ENCODE data around the gene GK2. TPM values are rescaled to one million over a fixed set of nuclear protein-coding genes. Genes with fewer than 3 reads are reported as not detected.
A peak's percentile ranks its signal among the peaks of the same experiment; 100 is the strongest.

GK2 gene
- total RNA-seq (ENCODE audit: low replicate concordance): not detected in 2 replicates

GRCh38 chr4:79408063-79408462 is at the start of gene GK2:
Gene GK2 (minus strand): TSS chr4:79408228. CDS start chr4:79408200, 28 bp downstream.
- no peak within 1 kb of the TSS for H3K27ac ChIP-seq
- Mint-ChIP-seq H3K9me3 (no peaks in the 10 kb centered on the region), H3K36me3 (no peaks in the 10 kb centered on the region), H3K27ac (no peak within 1 kb of the TSS), H3K4me3 (no peak within 1 kb of the TSS), H3K27me3 (ENCODE audit: insufficient read depth, low read depth) (no peaks in the 10 kb centered on the region), H3K4me1 (peaks cover 4% of the 10 kb centered on the region)
- H3K9ac ChIP-seq: no peak within 1 kb of the TSS
- no peak within 1 kb of the TSS for H3K4me2 ChIP-seq
- no peaks in the 10 kb centered on the region for H3K27me3 ChIP-seq
- no peak within 1 kb of the TSS for H2AFZ ChIP-seq (replicated peaks)
- no peaks in the 10 kb centered on the region for H4K20me1 ChIP-seq (ENCODE audit: low read depth)
- H3K4me3 ChIP-seq: no peak within 1 kb of the TSS
- no peaks in the 10 kb centered on the region for H3K36me3 ChIP-seq
- DNase-seq (ENCODE audit: low spot score): no peak
- H3F3A ChIP-seq (ENCODE audit: low read depth): no peaks in the 10 kb centered on the region
- no peaks in the 10 kb centered on the region for H3K4me1 ChIP-seq
- H3K9me3 ChIP-seq (ENCODE audit: low read depth): no peaks in the 10 kb centered on the region
- H3K79me2 ChIP-seq (ENCODE audit: low read depth): no peaks in the 10 kb centered on the region
- no peak for TF ChIP-seq EZH2phosphoT487 (IDR thresholded peaks at IDR 0.05)
- no peak for TF ChIP-seq EZH2 (IDR thresholded peaks at IDR 0.05)
- no peak for TF ChIP-seq CTCF (IDR thresholded peaks at IDR 0.05)

- Histone ChIP-seq H4K20me1 (ENCODE audit: low read depth) (no peaks in the 10 kb centered on the region), H3K9me3 (ENCODE audit: low read depth) (no peaks in the 10 kb centered on the region), H3K9ac (no peak overlapping the region), H3K79me2 (ENCODE audit: low read depth) (no peaks in the 10 kb centered on the region), H3K4me3 (no peak overlapping the region), H3K27ac (no peak overlapping the region), H3K36me3 (no peaks in the 10 kb centered on the region), H2AFZ (replicated peaks) (no peak overlapping the region), H3F3A (ENCODE audit: low read depth) (no peaks in the 10 kb centered on the region), H3K27me3 (no peaks in the 10 kb centered on the region), H3K4me1 (peaks cover 3% of the 10 kb centered on the region), H3K4me2 (no peak overlapping the region)
- no peak for DNase-seq (ENCODE audit: low spot score)
- Mint-ChIP-seq H3K27me3 (ENCODE audit: insufficient read depth, low read depth) (peaks cover 2% of the 10 kb centered on the region), H3K9me3 (no peaks in the 10 kb centered on the region), H3K27ac (no peak overlapping the region), H3K36me3 (no peaks in the 10 kb centered on the region), H3K4me3 (no peak overlapping the region), H3K4me1 (peaks cover 2% of the 10 kb centered on the region)
- TF ChIP-seq CTCF (IDR thresholded peaks at IDR 0.05): no peak
- no peak for TF ChIP-seq EZH2 (IDR thresholded peaks at IDR 0.05)
- TF ChIP-seq EZH2phosphoT487 (IDR thresholded peaks at IDR 0.05): no peak
Measured at GRCh38 chr4:79455216-79455615, 47.2 kb upstream of the GK2 start.

GRCh38 chr4:79454656-79455055 is 46.6 kb upstream of the GK2 start:
- Histone ChIP-seq H3K79me2 (ENCODE audit: low read depth) (no peaks in the 10 kb centered on the region), H2AFZ (replicated peaks) (peak overlapping the region; percentile 36), H4K20me1 (ENCODE audit: low read depth) (no peaks in the 10 kb centered on the region), H3K4me3 (no peak overlapping the region), H3K4me1 (peaks cover 9% of the 10 kb centered on the region), H3K27me3 (no peaks in the 10 kb centered on the region), H3F3A (ENCODE audit: low read depth) (no peaks in the 10 kb centered on the region), H3K9me3 (ENCODE audit: low read depth) (no peaks in the 10 kb centered on the region), H3K9ac (no peak overlapping the region), H3K4me2 (no peak overlapping the region), H3K27ac (no peak overlapping the region), H3K36me3 (no peaks in the 10 kb centered on the region)
- DNase-seq (ENCODE audit: low spot score): no peak
- peaks cover 4% of the 10 kb centered on the region for H3K4me1 Mint-ChIP-seq
- no peaks in the 10 kb centered on the region for H3K36me3 Mint-ChIP-seq
- peaks cover 2% of the 10 kb centered on the region for H3K27me3 Mint-ChIP-seq (ENCODE audit: insufficient read depth, low read depth)
- H3K4me3 Mint-ChIP-seq: no peak overlapping the region
- TF ChIP-seq EZH2phosphoT487 (IDR thresholded peaks at IDR 0.05) (no peak), CTCF (IDR thresholded peaks at IDR 0.05) (no peak), EZH2 (IDR thresholded peaks at IDR 0.05) (no peak)
- H3K27ac Mint-ChIP-seq: no peak overlapping the region
- H3K9me3 Mint-ChIP-seq: no peaks in the 10 kb centered on the region
